ENCODE data around the gene PPM1F.
A peak's percentile ranks its signal among the peaks of the same experiment; 100 is the strongest.

PPM1F gene

GRCh38 chr22:21952586-21953571, at the start of gene PPM1F:
PPM1F (minus strand) TSS chr22:21952848; CDS start chr22:21946048, 6,800 bp downstream.
- no peaks in the 10 kb centered on the region for H3K9me3 Mint-ChIP-seq
- peak; percentile 86 for ATAC-seq (ENCODE audit: low read depth)
- DNase-seq (ENCODE audit: low spot score in 2 of 2), result peak; percentile 97 to 99
- peaks cover 14% of the 10 kb centered on the region for H3K4me1 Mint-ChIP-seq
- peak within 1 kb of the TSS; percentile 41 for H3K27ac Mint-ChIP-seq
- peak within 1 kb of the TSS; percentile 92 for H3K4me3 Mint-ChIP-seq
- H3K27me3 Mint-ChIP-seq, result no peaks in the 10 kb centered on the region
- H3K36me3 Mint-ChIP-seq, result peaks cover 1% of the 10 kb centered on the region

- Mint-ChIP-seq H3K4me1 (peaks cover 2% of the 10 kb centered on the region), H3K27me3 (no peaks in the 10 kb centered on the region), H3K27ac (no peak overlapping the region), H3K9me3 (no peaks in the 10 kb centered on the region), H3K4me3 (no peak overlapping the region), H3K36me3 (no peaks in the 10 kb centered on the region)
- no peak for ATAC-seq (ENCODE audit: low read depth)
- DNase-seq (ENCODE audit: low spot score in 2 of 2), result no peak
These were observed 49.2 kb upstream of the PPM1F start for GRCh38 chr22:22001664-22002525.

- no peak overlapping the region for H3K27ac Mint-ChIP-seq
- H3K4me1 Mint-ChIP-seq, result no peaks in the 10 kb centered on the region
- H3K9me3 Mint-ChIP-seq, result no peaks in the 10 kb centered on the region
- no peak for DNase-seq (ENCODE audit: low spot score in 2 of 2)
- H3K36me3 Mint-ChIP-seq, result peaks cover 3% of the 10 kb centered on the region
- ATAC-seq (ENCODE audit: low read depth), result no peak
- H3K4me3 Mint-ChIP-seq, result no peak overlapping the region
- no peaks in the 10 kb centered on the region for H3K27me3 Mint-ChIP-seq
These were observed 46.1 kb upstream of the PPM1F start for GRCh38 chr22:21998595-21999247.

- no peak for DNase-seq (ENCODE audit: low spot score in 2 of 2)
- ATAC-seq (ENCODE audit: low read depth), result no peak
- H3K4me3 Mint-ChIP-seq, result no peak overlapping the region
- peaks cover 3% of the 10 kb centered on the region for H3K36me3 Mint-ChIP-seq
- no peak overlapping the region for H3K27ac Mint-ChIP-seq
- no peaks in the 10 kb centered on the region for H3K27me3 Mint-ChIP-seq
- H3K9me3 Mint-ChIP-seq, result no peaks in the 10 kb centered on the region
- no peaks in the 10 kb centered on the region for H3K4me1 Mint-ChIP-seq
These were observed 43.6 kb upstream of the PPM1F start for GRCh38 chr22:21996175-21996720.

GRCh38 chr22:21995660-21996059, 43.0 kb upstream of the PPM1F start:
- H3K36me3 Mint-ChIP-seq, result peaks cover 5% of the 10 kb centered on the region
- ATAC-seq (ENCODE audit: low read depth), result no peak
- no peaks in the 10 kb centered on the region for H3K27me3 Mint-ChIP-seq
- no peak overlapping the region for H3K4me3 Mint-ChIP-seq
- H3K9me3 Mint-ChIP-seq, result no peaks in the 10 kb centered on the region
- H3K4me1 Mint-ChIP-seq, result no peaks in the 10 kb centered on the region
- H3K27ac Mint-ChIP-seq, result no peak overlapping the region
- no peak for DNase-seq (ENCODE audit: low spot score in 2 of 2)

- peaks cover 7% of the 10 kb centered on the region for H3K36me3 Mint-ChIP-seq
- no peak overlapping the region for H3K4me3 Mint-ChIP-seq
- no peaks in the 10 kb centered on the region for H3K27me3 Mint-ChIP-seq
- no peak for ATAC-seq (ENCODE audit: low read depth)
- H3K27ac Mint-ChIP-seq, result no peak overlapping the region
- no peaks in the 10 kb centered on the region for H3K9me3 Mint-ChIP-seq
- H3K4me1 Mint-ChIP-seq, result no peaks in the 10 kb centered on the region
- DNase-seq (ENCODE audit: low spot score in 2 of 2), result no peak
These were observed 42.3 kb upstream of the PPM1F start for GRCh38 chr22:21994881-21995444.

- peaks cover 7% of the 10 kb centered on the region for H3K36me3 Mint-ChIP-seq
- H3K4me3 Mint-ChIP-seq, result no peak overlapping the region
- H3K9me3 Mint-ChIP-seq, result no peaks in the 10 kb centered on the region
- no peaks in the 10 kb centered on the region for H3K4me1 Mint-ChIP-seq
- ATAC-seq (ENCODE audit: low read depth) (no peak), DNase-seq (ENCODE audit: low spot score in 2 of 2) (no peak)
- no peak overlapping the region for H3K27ac Mint-ChIP-seq
- H3K27me3 Mint-ChIP-seq, result no peaks in the 10 kb centered on the region
These were observed 40.1 kb upstream of the PPM1F start for GRCh38 chr22:21992593-21993237.

GRCh38 chr22:21991774-21992173, 39.1 kb upstream of the PPM1F start:
- H3K27me3 Mint-ChIP-seq, result no peaks in the 10 kb centered on the region

GRCh38 chr22:21991304-21991596, 38.6 kb upstream of the PPM1F start:
- Mint-ChIP-seq H3K4me1 (no peaks in the 10 kb centered on the region), H3K27me3 (no peaks in the 10 kb centered on the region), H3K27ac (no peak overlapping the region), H3K4me3 (no peak overlapping the region), H3K36me3 (peaks cover 7% of the 10 kb centered on the region), H3K9me3 (no peaks in the 10 kb centered on the region)
- DNase-seq (ENCODE audit: low spot score in 2 of 2), result no peak
- ATAC-seq (ENCODE audit: low read depth), result no peak

More at GRCh38 chr22:21991774-21992173, 39.1 kb upstream of the PPM1F start:
- Mint-ChIP-seq H3K36me3 (peaks cover 7% of the 10 kb centered on the region), H3K27ac (no peak overlapping the region), H3K4me1 (no peaks in the 10 kb centered on the region), H3K9me3 (no peaks in the 10 kb centered on the region), H3K4me3 (no peak overlapping the region)
- no peak for DNase-seq (ENCODE audit: low spot score in 2 of 2)
- no peak for ATAC-seq (ENCODE audit: low read depth)

- Mint-ChIP-seq H3K27me3 (no peaks in the 10 kb centered on the region), H3K36me3 (peaks cover 7% of the 10 kb centered on the region), H3K27ac (no peak overlapping the region)
These were observed 38.0 kb upstream of the PPM1F start for GRCh38 chr22:21990445-21991303.

GRCh38 chr22:21989049-21989448, 36.4 kb upstream of the PPM1F start:
- Mint-ChIP-seq H3K4me3 (no peak overlapping the region), H3K9me3 (no peaks in the 10 kb centered on the region), H3K27ac (no peak overlapping the region), H3K4me1 (peaks cover 3% of the 10 kb centered on the region), H3K27me3 (no peaks in the 10 kb centered on the region), H3K36me3 (peaks cover 7% of the 10 kb centered on the region)
- DNase-seq (ENCODE audit: low spot score in 2 of 2), result no peak
- no peak for ATAC-seq (ENCODE audit: low read depth)

More at GRCh38 chr22:21990445-21991303, 38.0 kb upstream of the PPM1F start:
- H3K4me3 Mint-ChIP-seq, result no peak overlapping the region
- DNase-seq (ENCODE audit: low spot score in 2 of 2) (no peak), ATAC-seq (ENCODE audit: low read depth) (no peak)
- H3K9me3 Mint-ChIP-seq, result no peaks in the 10 kb centered on the region
- H3K4me1 Mint-ChIP-seq, result no peaks in the 10 kb centered on the region

GRCh38 chr22:21985214-21985613, 32.6 kb upstream of the PPM1F start:
- ATAC-seq (ENCODE audit: low read depth) (no peak), DNase-seq (ENCODE audit: low spot score in 2 of 2) (no peak)
- Mint-ChIP-seq H3K4me3 (no peak overlapping the region), H3K36me3 (no peaks in the 10 kb centered on the region), H3K27me3 (no peaks in the 10 kb centered on the region), H3K27ac (no peak overlapping the region), H3K9me3 (no peaks in the 10 kb centered on the region), H3K4me1 (peaks cover 13% of the 10 kb centered on the region)
